Activated CD4-positive, alpha-beta T cell treated with anti-CD3 and anti-CD28 coated beads, Interleukin-2, amount 50 U/mL, for 48 hours (primary cell): Measurements from ENCODE around the gene GRIP1.

Source experiments
- DNase-seq, 2 experiments: peaks; one replicate each; pipeline ENCODE4 v3.0.0-alpha.2; 2020

GRIP1 gene

DNA sequence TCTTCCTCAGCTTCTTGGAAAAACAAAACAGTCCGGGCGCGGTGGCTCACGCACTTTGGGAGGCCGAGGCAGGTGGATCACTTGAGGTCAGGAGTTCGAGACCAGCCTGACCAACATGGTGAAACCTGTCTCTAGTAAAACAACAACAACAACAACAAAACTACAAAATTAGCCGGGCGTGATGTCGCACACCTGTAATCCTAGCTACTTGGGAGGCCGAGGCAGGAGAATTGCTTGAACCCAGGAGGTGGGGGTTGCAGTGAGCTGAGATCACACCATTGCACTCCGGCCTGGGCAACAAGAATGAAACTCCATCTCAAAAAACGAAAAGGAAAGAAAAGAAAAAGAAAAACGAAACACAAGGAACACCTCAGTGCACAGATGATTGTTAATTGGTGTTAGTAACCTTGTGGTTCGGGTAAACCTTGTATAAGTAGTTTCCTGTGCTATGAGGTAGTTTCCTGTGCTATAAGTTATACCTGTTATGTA, 375.5 kb downstream of the GRIP1 start:
- peak; percentile 28 to 34 for DNase-seq

DNA sequence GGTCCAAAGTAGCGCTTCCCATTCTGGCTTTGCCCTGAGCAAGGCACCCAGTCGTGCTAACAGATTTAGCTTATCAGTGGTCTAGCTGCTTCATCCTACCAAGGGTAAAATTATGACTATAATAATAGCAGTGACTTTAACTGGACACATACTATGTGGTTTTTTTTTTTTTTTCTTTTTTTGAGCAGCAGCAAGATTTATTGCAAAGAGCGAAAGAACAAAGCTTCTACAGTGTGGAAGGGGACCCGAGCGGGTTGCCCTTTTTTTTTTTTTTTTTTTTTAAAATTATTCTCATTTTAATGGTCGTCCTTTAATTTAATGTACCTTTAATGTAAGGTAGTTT, 376.1 kb downstream of the GRIP1 start:
- no peak for DNase-seq

DNA sequence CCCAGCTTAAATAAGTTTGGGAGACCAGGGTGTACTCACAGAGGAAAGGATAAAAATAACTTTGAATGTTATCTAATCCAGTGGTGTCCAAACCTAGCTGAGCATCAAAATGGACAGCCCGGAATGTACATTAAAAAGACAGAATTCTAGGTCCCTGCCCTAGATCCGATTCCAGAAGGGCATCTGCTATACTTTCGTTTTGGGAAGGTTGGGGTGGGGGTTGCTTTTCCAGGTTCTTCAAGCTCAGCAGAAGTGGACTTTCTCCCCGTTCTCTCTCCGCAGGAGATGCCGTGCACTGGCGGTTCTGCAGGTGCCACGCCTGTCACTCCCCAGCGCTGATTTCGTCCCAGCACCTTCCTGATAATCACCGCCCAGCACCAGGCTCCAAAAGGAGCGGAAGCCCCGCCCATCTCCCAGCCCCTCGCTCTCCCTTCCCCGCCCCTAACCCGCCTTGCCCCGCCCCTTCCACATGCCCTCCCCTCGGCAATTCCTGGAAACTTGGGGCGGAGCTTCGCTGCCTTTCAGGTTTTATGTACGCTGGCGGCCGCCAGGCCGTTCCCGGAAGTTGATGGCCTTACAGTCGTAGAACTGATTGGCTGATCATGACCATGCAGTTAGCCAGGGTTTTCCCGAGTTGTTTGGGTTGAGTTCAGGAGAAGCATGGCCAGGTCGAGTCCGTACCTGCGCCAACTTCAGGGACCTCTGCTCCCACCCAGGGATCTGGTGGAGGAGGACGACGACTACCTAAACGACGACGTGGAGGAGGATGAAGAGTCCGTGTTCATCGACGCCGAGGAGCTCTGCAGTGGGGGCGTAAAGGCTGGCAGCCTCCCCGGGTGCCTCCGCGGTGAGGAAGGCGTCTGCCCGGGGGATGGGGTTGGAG, 376.7 kb downstream of the GRIP1 start, which contains the start of gene HELB:
HELB (plus strand) TSS at position 550 of the 883 bp plus-strand sequence; CDS start at position 661, 111 bp downstream.
- peak; percentile 99 for DNase-seq

DNA sequence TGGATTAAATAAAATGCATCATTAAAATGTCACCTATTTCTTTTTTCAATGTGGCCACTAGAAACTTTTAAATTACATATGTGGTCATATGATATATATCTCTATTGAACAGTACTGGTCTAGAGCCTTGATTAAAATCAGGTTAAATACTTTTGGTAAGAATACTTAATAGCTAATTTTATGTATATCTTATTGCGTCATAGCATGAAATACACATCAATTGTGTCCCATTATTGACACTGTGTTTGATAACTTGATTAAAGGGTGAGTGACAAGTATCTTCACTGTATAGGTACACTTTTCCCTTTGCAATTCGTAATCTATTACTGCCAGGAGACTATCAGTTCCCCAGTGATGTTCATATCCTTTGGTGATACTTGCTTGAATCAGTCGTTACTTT, 381.0 kb downstream of the GRIP1 start:
- no peak for DNase-seq
